Activated CD8-positive, alpha-beta T cell treated with anti-CD3 and anti-CD28 coated beads, Interleukin-2, amount 10 ng/mL, durations not matched to agents 7 days and 5 days (primary cell): ENCODE results near the gene NQO2. TPM values are rescaled to one million over a fixed set of nuclear protein-coding genes. Genes with fewer than 3 reads are reported as not detected.
"Not testable (repeated sequence)": the region's sequence is repeated elsewhere in the genome, so short reads cannot be mapped to it uniquely, and the experiment has no call there.

Experiments used
- ATAC-seq: fragments of 150-1000 bp; cut with Tn5 transposase; one replicate; pipeline ENCODE4 v1.10.0; 2021; ENCODE audit warnings: moderate library complexity
- CTCF ChIA-PET: fragments of 350-600 bp; sonication (Branson Sonifier 250); formaldehyde crosslinking; loops from one replicate; lab custom pipeline; 2021; ENCODE audit warnings: antibody characterized with exemption; lab: Charles Lee
- POLR2A ChIA-PET: fragments of 350-600 bp; sonication (Branson Sonifier 250); formaldehyde crosslinking; loops from one replicate; lab custom pipeline; 2021; ENCODE audit warnings: antibody characterized with exemption; lab: Charles Lee
- DNase-seq: peaks from one replicate; pipeline ENCODE4 v3.0.0-alpha.2; 2020
- H3K27ac Mint-ChIP-seq: one replicate; pipeline ENCODE4 v1.8.0; 2021; ENCODE audit warnings: mild to moderate bottlenecking, mixed read lengths
- H3K27me3 Mint-ChIP-seq: one replicate; pipeline ENCODE4 v1.8.0; 2021; ENCODE audit warnings: low read depth, mixed read lengths
- H3K36me3 Mint-ChIP-seq: one replicate; pipeline ENCODE4 v1.8.0; 2021; ENCODE audit warnings: low read depth, mixed read lengths
- H3K4me1 Mint-ChIP-seq: one replicate; pipeline ENCODE4 v1.8.0; 2021; ENCODE audit warnings: low read depth, mixed read lengths
- H3K4me3 Mint-ChIP-seq: one replicate; pipeline ENCODE4 v1.8.0; 2021; ENCODE audit warnings: mild to moderate bottlenecking, mixed read lengths
- H3K9me3 Mint-ChIP-seq: one replicate; pipeline ENCODE4 v1.8.0; 2022; ENCODE audit warnings: mixed read lengths; ENCODE audit not compliant: insufficient read depth
- total RNA-seq, 2 experiments: library from RNA; stranded (reverse); gene quantifications; one replicate each; pipeline ENCODE4 v1.2.3, GENCODE V29; 2021

The NQO2 gene
- total RNA-seq, 2 experiments from 2014 or later: 21.2 to 21.4 TPM

DNA sequence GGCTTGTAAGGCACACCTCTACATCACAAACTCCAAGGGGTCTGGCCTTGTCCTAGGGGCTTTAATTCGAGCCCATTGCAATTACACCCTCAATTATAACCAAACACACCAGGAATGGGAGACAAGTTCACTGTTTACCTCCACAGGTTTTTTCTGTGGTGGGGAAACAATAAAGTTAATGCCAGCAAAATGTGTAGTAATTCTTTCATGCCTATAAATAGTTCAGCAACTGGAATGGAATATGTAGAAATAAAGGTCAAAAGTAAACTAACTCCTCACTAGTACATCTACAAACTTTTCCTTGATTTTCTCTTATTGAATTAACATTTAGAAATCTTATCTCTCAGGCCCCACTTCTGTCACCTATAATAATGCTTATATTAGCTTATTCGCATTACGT is 41.5 kb downstream of the NQO2 start:
- no peaks in the 10 kb centered on the region for H3K9me3 Mint-ChIP-seq
- DNase-seq: no peak
- CTCF ChIA-PET: no interaction called here

GRCh38 chr6:3041606-3042005 is 41.9 kb downstream of the NQO2 start:
- CTCF ChIA-PET: interaction anchor here (0.7 kb wide), 1 partner anchor 18 kb away, joined by 3 read pairs; no protein-coding TSS in a partner anchor
- Mint-ChIP-seq H3K9me3 (no peaks in the 10 kb centered on the region), H3K36me3 (no peaks in the 10 kb centered on the region), H3K27me3 (peaks cover 25% of the 10 kb centered on the region), H3K27ac (no peak overlapping the region), H3K4me1 (no peaks in the 10 kb centered on the region), H3K4me3 (no peak overlapping the region)
- no peak for ATAC-seq
- no peak for DNase-seq
- POLR2A ChIA-PET: interaction anchor here (0.9 kb wide), 1 partner anchor 11 kb away, joined by 3 read pairs; no protein-coding TSS in a partner anchor

More for the DNA sequence above, 41.5 kb downstream of the NQO2 start:
- POLR2A ChIA-PET: interaction anchor here (0.9 kb wide), 1 partner anchor 11 kb away, joined by 3 read pairs; no protein-coding TSS in a partner anchor
- Mint-ChIP-seq H3K27ac (no peak overlapping the region), H3K4me1 (no peaks in the 10 kb centered on the region), H3K4me3 (no peak overlapping the region), H3K36me3 (no peaks in the 10 kb centered on the region), H3K27me3 (peaks cover 25% of the 10 kb centered on the region)
- no peak for ATAC-seq

DNA sequence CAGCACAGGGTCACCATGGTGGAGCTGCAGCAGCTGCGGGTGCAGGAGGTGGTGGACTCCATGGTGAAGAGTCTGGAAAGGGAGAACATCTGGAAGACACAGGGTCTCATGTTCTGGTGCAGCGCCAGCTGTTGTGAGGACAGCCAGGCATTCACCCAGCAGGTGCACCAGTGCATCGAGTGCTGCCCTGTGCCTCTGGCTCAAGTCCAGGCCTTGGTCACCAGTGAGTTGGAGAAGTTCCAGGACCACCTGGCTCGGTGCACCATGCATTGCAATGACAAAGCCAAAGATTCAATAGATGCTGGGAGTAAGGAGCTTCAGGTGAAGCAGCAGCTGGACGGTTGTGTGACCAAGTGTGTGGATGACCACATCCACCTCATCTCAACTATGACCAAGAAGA is 45.7 kb downstream of the NQO2 start:
- H3K36me3 Mint-ChIP-seq: no peaks in the 10 kb centered on the region
- no peak overlapping the region for H3K27ac Mint-ChIP-seq
- DNase-seq (no peak), ATAC-seq (no peak)
- no peaks in the 10 kb centered on the region for H3K9me3 Mint-ChIP-seq
- CTCF ChIA-PET: interaction anchor here (1.4 kb wide), 1 partner anchor 93 kb away, joined by 4 read pairs; no protein-coding TSS in a partner anchor
- H3K4me3 Mint-ChIP-seq: no peak overlapping the region
- no peaks in the 10 kb centered on the region for H3K4me1 Mint-ChIP-seq
- H3K27me3 Mint-ChIP-seq: peaks cover 31% of the 10 kb centered on the region
- POLR2A ChIA-PET: interaction anchor here (1.4 to 1.7 kb wide), 2 partner anchors 18 to 22 kb away, joined by 3 to 5 read pairs; no protein-coding TSS in a partner anchor

DNA sequence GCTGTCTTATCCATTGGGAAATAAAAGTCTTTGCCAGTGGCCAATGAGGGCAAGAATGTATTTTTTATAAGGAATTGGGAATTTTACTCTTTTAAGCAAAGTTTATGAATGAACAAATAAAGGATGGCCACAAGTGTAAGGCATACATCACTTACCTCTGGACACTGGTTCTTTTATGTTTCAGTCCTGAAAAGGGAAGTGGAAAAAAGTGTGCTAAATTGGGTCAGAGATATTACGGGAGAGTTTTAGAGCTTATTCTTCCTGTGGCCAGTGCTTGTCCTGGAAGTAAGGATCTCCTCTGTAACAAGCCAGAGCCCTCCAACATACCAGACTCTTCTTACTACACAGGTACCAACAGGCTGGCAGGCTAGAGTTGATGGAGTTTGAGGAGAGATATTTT is 46.1 kb downstream of the NQO2 start:
- no peak for DNase-seq
- H3K9me3 Mint-ChIP-seq: no peaks in the 10 kb centered on the region
- H3K4me3 Mint-ChIP-seq: no peak overlapping the region
- POLR2A ChIA-PET: interaction anchor here (1.4 to 1.7 kb wide), 2 partner anchors 19 to 22 kb away, joined by 3 to 5 read pairs; no protein-coding TSS in a partner anchor
- H3K27me3 Mint-ChIP-seq: peaks cover 31% of the 10 kb centered on the region
- H3K27ac Mint-ChIP-seq: no peak overlapping the region
- no peaks in the 10 kb centered on the region for H3K36me3 Mint-ChIP-seq
- ATAC-seq: no peak
- H3K4me1 Mint-ChIP-seq: no peaks in the 10 kb centered on the region
- CTCF ChIA-PET: interaction anchor here (0.7 to 1.4 kb wide), 2 partner anchors 44 to 93 kb away, joined by 3 to 4 read pairs; no protein-coding TSS in a partner anchor

GRCh38 chr6:3046295-3046694 is 46.6 kb downstream of the NQO2 start:
- no peak for ATAC-seq

GRCh38 chr6:3048009-3048408 is 48.3 kb downstream of the NQO2 start:
- ATAC-seq, H3K4me3 Mint-ChIP-seq, H3K27ac Mint-ChIP-seq, H3K9me3 Mint-ChIP-seq, POLR2A ChIA-PET, H3K36me3 Mint-ChIP-seq, DNase-seq, H3K4me1 Mint-ChIP-seq: not testable (repeated sequence)
- CTCF ChIA-PET: interaction anchor here (1.1 kb wide), 1 partner anchor 46 kb away, joined by 4 read pairs; no protein-coding TSS in a partner anchor
- peaks cover 34% of the 10 kb centered on the region for H3K27me3 Mint-ChIP-seq

More at GRCh38 chr6:3046295-3046694, 46.6 kb downstream of the NQO2 start:
- H3K4me3 Mint-ChIP-seq: no peak overlapping the region
- CTCF ChIA-PET: interaction anchor here (0.7 kb wide), 1 partner anchor 45 kb away, joined by 3 read pairs; no protein-coding TSS in a partner anchor
- H3K27ac Mint-ChIP-seq: no peak overlapping the region
- no peak for DNase-seq
- no peaks in the 10 kb centered on the region for H3K4me1 Mint-ChIP-seq
- H3K27me3 Mint-ChIP-seq: peaks cover 34% of the 10 kb centered on the region
- POLR2A ChIA-PET: interaction anchor here (1.7 kb wide), 1 partner anchor 21 kb away, joined by 3 read pairs; no protein-coding TSS in a partner anchor
- H3K36me3 Mint-ChIP-seq: no peaks in the 10 kb centered on the region
- no peaks in the 10 kb centered on the region for H3K9me3 Mint-ChIP-seq

DNA sequence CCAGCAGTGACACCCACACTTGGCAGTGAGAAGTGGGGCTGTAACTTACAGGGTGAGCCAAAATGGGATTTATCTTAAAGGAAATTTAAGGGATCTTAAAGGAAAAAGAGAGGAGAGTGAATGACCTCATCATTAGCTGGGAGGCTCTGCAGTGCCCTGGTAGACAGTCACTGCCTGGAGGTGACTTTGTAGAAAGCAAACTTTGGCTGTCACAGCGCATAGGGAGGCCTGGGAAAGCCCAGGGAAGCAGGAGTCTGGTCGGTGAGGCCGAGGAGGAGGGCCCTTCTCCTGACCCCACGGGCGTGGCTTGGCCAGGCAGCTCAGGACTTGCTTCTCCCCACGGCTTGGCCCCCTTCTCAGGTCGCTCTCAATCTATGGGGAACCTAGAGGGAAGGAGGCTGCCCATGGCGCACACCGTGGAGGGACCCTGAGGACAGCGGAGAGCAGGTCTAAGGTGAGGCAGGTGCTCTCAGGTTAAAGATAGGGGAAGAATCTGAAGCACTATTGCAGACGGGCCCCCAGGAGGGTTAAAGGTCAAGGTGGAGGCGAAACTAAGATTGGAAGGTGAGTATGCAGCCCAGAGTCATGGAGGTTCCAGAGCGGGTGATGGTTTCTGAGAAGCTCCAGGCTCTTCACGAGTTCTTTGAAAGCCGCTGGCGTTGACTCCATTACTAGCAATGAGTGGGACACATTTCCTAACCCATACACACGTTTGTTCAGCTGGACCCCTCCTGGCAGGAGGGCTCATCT is 53.0 kb downstream of the NQO2 start:
- ChIA-PET POLR2A (interaction anchor here (0.7 to 1.8 kb wide), 8 partner anchors 11 to 98 kb away, joined by 3 to 15 read pairs (median 5); partner anchors contain the start of gene NQO2), CTCF (interaction anchor here (1.0 to 2.0 kb wide), 7 partner anchors 27 to 261 kb away, joined by 3 to 7 read pairs (median 5); no protein-coding TSS in a partner anchor)
- Mint-ChIP-seq H3K36me3 (no peaks in the 10 kb centered on the region), H3K27ac (peak overlapping the region; percentile 72), H3K27me3 (peaks cover 17% of the 10 kb centered on the region), H3K9me3 (no peaks in the 10 kb centered on the region), H3K4me3 (peak overlapping the region; percentile 75), H3K4me1 (peaks cover 31% of the 10 kb centered on the region)
- DNase-seq (no peak), ATAC-seq (no peak)

- Mint-ChIP-seq H3K36me3 (no peaks in the 10 kb centered on the region), H3K27ac (peak overlapping the region; percentile 72), H3K9me3 (no peaks in the 10 kb centered on the region), H3K4me1 (peaks cover 31% of the 10 kb centered on the region), H3K4me3 (peak overlapping the region; percentile 75), H3K27me3 (peaks cover 17% of the 10 kb centered on the region)
- POLR2A ChIA-PET: interaction anchor here (0.7 to 1.8 kb wide), 10 partner anchors 10 to 256 kb away, joined by 3 to 15 read pairs (median 5); partner anchors contain the start of gene NQO2
- no peak for ATAC-seq
- no peak for DNase-seq
- CTCF ChIA-PET: interaction anchor here (0.8 to 2.0 kb wide), 11 partner anchors 15 to 262 kb away, joined by 3 to 7 read pairs (median 5); partner anchors contain the start of genes NQO2 and RIPK1
Observed at GRCh38 chr6:3053231-3053508, 53.5 kb downstream of the NQO2 start.

- ChIA-PET CTCF (interaction anchor here (0.7 to 3.2 kb wide), 14 partner anchors 14 to 263 kb away, joined by 3 to 13 read pairs (median 4); partner anchors contain the start of gene RIPK1), POLR2A (interaction anchor here (1.0 to 1.8 kb wide), 8 partner anchors 9 to 257 kb away, joined by 3 to 15 read pairs (median 6); partner anchors contain the start of gene NQO2)
- not testable (repeated sequence) for DNase-seq, H3K27me3 Mint-ChIP-seq, H3K27ac Mint-ChIP-seq, H3K9me3 Mint-ChIP-seq, ATAC-seq, H3K36me3 Mint-ChIP-seq
- Mint-ChIP-seq H3K4me3 (peak overlapping the region; percentile 29), H3K4me1 (peaks cover 43% of the 10 kb centered on the region)
Observed at GRCh38 chr6:3054229-3055157, 54.8 kb downstream of the NQO2 start.

GRCh38 chr6:3055158-3055499 is 55.4 kb downstream of the NQO2 start:
- DNase-seq, H3K27me3 Mint-ChIP-seq, ATAC-seq, H3K27ac Mint-ChIP-seq, H3K9me3 Mint-ChIP-seq, POLR2A ChIA-PET, H3K4me3 Mint-ChIP-seq, H3K36me3 Mint-ChIP-seq: not testable (repeated sequence)
- CTCF ChIA-PET: interaction anchor here (0.7 to 3.2 kb wide), 6 partner anchors 35 to 208 kb away, joined by 3 to 13 read pairs (median 4); no protein-coding TSS in a partner anchor
- H3K4me1 Mint-ChIP-seq: peaks cover 46% of the 10 kb centered on the region
